Fibroblast of pulmonary artery (primary cell): ENCODE data around the gene TUBAL3.

Source experiments
- DNase-seq: peaks from one replicate; pipeline ENCODE4 v3.0.0-alpha.2; 2010; ENCODE audit warnings: low read depth
- H3K4me3 ChIP-seq: replicated peaks from 2 replicates; pipeline ENCODE4 v1.5.1; 2011; ENCODE audit warnings: low read depth, mild to moderate bottlenecking, control low read depth, low read length, moderate library complexity
- TF ChIP-seq, protein P1 (sequence below): IDR thresholded peaks from 2 replicates; pipeline ENCODE4 v1.5.1; 2011; ENCODE audit warnings: mild to moderate bottlenecking, control low read depth, low read length, inconsistent platforms; ENCODE audit errors: missing control alignments

Gene TUBAL3

DNA sequence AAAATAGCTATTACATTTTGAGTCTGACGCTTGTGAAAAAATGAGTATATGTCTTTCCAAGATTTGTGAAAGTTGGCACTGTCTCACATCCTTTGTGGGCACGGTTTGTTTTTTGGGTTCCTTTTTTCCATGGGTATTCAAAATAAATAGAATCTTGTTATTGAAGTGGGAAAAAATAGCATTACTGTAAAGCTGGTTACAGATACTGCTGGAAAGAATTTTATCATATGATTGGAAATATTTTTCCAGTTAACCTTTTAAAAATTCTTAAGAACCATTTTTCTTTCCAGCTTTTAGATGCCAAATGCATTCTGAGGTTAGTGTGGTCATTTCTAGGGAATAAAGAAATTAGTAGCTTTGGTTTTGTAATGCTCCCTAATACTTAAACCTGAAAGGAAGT is 19.1 kb upstream of the TUBAL3 start:
- TF ChIP-seq, protein P1, sequence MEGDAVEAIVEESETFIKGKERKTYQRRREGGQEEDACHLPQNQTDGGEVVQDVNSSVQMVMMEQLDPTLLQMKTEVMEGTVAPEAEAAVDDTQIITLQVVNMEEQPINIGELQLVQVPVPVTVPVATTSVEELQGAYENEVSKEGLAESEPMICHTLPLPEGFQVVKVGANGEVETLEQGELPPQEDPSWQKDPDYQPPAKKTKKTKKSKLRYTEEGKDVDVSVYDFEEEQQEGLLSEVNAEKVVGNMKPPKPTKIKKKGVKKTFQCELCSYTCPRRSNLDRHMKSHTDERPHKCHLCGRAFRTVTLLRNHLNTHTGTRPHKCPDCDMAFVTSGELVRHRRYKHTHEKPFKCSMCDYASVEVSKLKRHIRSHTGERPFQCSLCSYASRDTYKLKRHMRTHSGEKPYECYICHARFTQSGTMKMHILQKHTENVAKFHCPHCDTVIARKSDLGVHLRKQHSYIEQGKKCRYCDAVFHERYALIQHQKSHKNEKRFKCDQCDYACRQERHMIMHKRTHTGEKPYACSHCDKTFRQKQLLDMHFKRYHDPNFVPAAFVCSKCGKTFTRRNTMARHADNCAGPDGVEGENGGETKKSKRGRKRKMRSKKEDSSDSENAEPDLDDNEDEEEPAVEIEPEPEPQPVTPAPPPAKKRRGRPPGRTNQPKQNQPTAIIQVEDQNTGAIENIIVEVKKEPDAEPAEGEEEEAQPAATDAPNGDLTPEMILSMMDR = no peak
- DNase-seq = no peak
- no peak overlapping the region for H3K4me3 ChIP-seq

DNA sequence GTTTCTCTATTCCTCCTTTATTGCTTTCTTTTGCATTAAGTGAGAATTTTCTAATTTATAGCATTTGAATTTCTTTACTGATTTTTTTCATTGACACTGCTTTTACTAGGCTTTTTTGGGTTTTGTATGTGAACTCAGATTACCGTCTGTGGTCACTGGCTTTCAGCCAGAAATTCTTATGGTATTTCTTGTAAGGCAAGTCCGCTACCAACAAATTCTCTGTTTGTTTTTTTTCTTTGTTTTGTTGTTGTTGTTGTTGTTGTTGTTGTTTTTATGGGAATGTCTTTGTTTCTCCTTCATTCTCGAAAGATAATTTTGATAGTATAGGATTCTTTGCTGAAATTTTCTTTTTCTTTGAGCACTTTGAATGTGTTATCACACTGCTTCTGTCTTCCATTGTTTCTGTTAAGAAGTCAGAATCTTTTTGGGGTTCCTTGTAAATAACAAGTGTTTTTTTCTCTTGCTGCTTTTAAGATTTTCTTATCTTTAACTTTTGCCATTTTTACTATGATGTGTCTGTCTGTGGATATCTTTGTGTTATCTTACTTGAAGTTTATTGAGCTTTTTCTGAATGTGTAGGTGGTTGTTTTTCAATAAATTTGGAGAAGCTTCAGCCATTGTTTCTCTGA is 15.0 kb upstream of the TUBAL3 start:
- H3K4me3 ChIP-seq = no peak overlapping the region
- TF ChIP-seq, protein P1 = no peak
- DNase-seq = no peak

DNA sequence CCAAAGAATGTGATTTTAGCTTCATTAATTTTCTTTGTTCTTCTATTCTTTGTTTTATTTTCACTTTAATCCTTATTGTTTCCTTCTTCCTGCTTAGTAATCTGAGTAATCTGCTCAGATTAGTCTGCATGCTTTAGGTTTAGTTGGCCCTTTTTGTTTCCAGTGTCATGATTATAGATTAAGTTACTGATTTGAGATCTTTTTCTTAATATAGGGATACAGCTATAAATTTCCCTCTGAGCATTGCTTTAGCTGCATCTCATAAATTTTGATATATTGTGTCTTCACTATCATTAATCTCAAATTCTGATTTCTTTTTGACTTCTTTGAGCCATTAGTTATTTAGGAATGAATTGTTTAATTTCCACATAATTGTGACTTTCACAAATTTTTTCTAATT is 14.0 kb upstream of the TUBAL3 start:
- TF ChIP-seq, protein P1 = no peak
- DNase-seq = no peak
- H3K4me3 ChIP-seq = no peak overlapping the region

DNA sequence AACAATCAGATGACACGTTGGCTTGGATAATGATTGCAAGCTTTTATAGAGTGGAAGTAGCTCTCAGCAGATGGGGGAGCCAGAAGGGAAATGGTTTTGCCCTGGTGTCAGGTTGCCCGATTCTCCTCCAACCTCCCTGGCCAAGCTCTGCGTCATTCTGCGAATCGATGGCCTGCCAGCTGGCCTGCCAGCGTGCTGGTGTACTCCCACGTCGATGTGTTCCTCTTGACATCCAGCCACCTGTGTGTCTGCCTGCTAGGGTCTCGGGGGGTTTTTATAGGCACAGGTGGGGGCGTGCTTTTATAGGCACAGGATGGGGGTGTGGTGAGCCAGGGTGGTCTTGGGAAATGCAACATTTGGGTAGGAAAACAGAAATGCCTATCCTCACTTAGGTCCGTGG is 12.4 kb upstream of the TUBAL3 start:
- H3K4me3 ChIP-seq = no peak overlapping the region
- DNase-seq = no peak
- TF ChIP-seq, protein P1 = no peak

DNA sequence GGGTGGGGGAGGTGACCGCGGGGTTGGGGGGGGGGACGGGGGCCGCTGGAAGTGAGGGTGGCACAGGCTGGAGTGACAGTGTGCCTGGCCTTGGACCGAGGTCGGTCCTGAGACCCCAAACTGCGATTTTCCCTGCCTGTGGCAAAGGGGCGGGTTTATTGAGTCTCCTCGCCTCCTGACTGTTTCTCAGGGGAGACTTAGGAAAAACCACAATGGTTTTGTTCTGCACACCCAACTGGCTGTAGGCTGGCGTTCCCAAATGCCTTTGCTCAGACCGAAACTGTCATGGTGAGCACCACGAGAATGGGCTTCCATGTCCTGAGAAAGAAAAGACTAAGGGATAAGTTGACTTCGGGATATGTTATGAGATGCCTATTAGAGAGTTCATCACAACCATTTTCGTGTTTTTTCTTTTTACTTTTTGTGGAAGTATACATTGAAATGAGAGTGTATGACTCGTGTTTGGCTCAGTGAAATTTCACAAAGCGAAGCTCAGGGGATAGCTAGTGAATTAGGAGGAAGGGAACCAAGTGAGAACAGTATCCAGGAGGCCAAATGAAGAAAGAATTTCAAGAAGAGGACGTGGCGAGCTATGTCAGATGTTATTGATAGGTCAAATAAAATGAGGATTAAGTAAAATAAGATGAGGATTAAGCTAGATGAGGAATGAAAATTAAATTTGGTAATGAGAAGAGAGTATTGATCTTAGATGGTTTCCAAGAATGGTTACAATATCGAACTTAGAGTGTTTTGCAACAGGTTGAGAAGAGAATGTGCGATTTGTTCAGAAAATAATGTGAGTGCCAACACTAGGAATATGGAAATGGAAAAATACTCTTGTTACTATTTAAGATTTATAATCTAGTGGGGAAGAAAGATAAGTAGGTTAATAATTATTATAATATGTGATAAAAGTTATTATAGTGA is 8.6 kb upstream of the TUBAL3 start:
- peak; percentile 71 for DNase-seq
- H3K4me3 ChIP-seq = peak overlapping the region; percentile 66
- TF ChIP-seq, protein P1 = no peak

DNA sequence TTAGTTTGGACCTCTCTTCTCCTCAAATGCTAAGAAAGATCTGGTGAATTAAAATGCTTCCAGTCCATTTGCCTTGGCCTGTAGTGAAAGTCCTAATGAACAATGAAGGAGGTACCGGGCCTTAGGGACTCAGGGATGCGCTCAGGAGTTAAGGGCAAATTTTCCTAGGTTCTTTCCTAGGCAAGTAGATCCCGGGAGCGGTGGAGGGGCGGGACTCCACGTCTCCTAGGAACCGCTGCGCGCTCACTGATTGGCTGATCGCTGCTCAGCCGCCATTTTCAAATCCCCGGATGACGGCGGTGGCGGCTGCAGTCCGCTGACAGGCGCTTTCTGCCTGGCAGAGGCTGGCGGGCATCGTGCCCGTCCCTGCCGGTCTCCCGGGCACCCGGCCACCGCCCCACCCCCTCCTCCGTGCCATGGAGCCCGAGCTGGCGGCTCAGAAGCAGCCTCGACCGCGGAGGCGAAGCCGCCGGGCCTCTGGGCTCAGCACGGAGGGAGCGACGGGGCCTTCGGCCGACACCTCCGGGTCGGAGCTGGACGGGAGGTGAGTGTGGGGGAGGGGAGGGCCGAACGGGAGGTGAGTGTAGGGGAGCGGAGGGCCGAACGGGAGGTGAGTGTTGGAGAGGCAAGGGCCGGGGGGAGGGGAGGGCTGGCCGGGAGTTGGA is 7.8 kb upstream of the TUBAL3 start, which contains the start of gene NET1:
Gene NET1 (plus strand): TSS at position 281 of the 665 bp plus-strand sequence. CDS start 136 bp downstream, at position 417.
- H3K4me3 ChIP-seq = peak within 1 kb of the TSS; percentile 66
- TF ChIP-seq, protein P1 = no peak
- peak; percentile 91 for DNase-seq
